NCI-H345 (cell line): Measurements from ENCODE around the gene TOX4.
"Not testable (repeated sequence)": the region's sequence is repeated elsewhere in the genome, so short reads cannot be mapped to it uniquely, and the experiment has no call there.

ENCODE experiments used
- DNase-seq: peaks from one replicate; lab custom pipeline; 2025; lab: John Stamatoyannopoulos, UW

TOX4 gene

DNA sequence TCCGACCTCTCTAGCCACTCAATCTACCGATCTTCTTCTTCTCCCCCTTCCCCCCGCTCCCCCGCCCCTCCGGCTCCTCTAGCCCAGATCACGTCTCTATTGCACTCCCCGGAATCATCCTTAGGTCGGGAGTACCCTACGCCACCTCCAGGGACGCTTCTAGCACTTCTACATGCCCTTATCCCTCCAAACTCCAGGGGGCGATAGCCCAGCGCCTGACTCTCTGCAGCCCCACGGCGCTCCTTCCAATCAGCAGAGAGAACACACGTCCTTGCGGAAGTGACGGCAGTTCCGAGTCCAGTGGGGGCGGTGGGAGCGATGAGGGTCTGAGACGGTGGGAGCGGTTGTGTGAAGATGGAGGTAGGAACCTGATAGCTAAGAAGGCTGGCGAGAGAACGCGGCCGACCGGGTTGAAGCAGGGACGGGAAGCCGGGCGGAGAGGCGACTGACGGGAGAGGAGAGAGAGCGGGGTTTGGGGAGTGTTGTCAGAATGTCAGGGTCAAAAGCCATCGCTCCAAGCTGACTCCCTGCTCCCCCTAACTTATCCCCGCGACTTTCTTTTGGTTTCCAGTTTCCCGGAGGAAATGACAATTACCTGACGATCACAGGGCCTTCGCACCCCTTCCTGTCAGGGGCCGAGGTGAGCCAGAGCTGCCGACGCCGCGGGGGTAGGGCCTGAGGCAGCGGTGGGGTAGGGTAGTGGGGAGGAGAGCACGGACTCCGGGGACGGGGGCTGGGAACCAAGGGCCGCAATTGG lies at the start of gene TOX4, which contains the start of gene RAB2B:
Gene TOX4, plus strand, starts transcription at position 271 of the 757 bp plus-strand sequence. Its CDS starts 84 bp downstream, at position 355.
Gene RAB2B, minus strand, starts transcription at position 35 of the 757 bp plus-strand sequence. CDS start 87 bp downstream, outside the sequence.
- DNase-seq: peak; percentile 99

DNA sequence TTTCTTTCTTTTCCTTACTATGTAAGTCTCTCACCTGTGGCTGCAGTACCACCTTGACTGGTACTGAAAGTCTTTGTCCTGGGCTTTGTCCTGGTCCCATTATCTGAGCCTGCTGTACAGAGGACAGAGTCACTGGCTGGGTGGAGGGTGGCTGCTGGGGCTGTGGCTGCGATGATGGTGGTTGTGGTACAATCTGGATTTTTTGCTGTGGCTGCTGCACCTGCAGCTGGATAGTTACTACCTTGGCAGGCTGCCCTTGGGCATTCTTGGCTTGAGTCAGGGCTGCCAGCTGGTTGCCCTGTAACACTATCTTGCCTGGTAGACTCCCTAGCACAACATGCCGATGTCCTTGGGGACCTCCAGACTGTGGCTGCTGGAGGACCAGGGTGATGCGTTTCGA lies 48.1 kb upstream of the TOX4 start:
- no peak for DNase-seq

GRCh38 chr14:21431126-21431525 lies 45.9 kb upstream of the TOX4 start:
- no peak for DNase-seq

- DNase-seq: no peak
Measured at GRCh38 chr14:21436567-21437062, 40.4 kb upstream of the TOX4 start.

GRCh38 chr14:21437063-21437901 lies 39.7 kb upstream of the TOX4 start:
- DNase-seq: peak; percentile 99

DNA sequence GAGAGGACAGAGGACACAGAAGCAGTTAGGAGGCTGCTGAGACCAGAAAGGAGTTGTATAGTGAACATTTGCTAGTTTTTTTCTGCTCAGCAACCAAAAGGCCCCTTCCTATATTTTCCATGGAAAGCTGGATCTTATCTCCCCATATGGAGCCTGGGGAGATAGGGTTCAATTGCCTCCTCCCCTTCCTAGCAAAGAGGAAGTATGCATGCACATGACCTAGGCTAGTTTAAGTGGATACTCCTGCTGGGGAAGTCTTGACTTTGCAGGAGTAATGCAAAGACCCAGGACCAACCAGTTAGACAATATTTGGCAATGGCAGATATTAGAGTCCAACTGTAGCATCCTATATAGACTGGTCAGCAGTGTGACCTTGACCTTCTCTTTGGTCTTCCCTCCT lies 36.1 kb upstream of the TOX4 start:
- no peak for DNase-seq

GRCh38 chr14:21442657-21443056 lies 34.3 kb upstream of the TOX4 start:
- not testable (repeated sequence) for DNase-seq

DNA sequence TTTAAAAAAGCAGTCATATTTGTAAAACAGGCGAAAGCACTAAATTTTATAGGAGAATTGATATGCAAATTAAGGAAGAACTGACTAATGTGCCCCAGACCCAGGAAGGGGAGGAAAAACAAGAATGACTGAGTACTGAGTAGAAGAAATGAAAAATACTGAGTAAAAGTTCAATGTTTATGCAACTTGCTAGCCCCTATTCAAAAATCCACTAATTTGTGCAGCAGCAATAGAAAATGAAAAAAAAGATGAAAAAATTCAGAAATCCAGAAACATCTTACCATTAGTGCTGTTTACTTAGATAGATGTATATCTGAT lies 27.1 kb upstream of the TOX4 start:
- no peak for DNase-seq

GRCh38 chr14:21454843-21455544 lies 22.0 kb upstream of the TOX4 start:
- DNase-seq: no peak

DNA sequence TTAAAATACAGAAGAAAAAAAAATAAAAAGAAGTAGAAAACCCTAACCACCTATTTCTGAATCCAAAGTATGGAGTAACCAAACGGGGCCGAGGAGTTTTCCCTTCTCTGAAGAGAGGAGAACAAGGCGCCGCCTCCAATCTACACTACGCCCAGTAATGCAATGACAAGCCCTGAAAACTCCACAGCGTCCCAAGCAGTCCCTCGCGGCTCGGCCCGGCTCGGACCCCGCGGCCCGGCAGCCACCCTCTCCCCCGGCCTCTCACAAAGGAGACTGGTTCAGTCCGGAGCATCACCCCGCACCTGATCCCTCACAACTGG lies 21.4 kb upstream of the TOX4 start:
- DNase-seq: no peak

DNA sequence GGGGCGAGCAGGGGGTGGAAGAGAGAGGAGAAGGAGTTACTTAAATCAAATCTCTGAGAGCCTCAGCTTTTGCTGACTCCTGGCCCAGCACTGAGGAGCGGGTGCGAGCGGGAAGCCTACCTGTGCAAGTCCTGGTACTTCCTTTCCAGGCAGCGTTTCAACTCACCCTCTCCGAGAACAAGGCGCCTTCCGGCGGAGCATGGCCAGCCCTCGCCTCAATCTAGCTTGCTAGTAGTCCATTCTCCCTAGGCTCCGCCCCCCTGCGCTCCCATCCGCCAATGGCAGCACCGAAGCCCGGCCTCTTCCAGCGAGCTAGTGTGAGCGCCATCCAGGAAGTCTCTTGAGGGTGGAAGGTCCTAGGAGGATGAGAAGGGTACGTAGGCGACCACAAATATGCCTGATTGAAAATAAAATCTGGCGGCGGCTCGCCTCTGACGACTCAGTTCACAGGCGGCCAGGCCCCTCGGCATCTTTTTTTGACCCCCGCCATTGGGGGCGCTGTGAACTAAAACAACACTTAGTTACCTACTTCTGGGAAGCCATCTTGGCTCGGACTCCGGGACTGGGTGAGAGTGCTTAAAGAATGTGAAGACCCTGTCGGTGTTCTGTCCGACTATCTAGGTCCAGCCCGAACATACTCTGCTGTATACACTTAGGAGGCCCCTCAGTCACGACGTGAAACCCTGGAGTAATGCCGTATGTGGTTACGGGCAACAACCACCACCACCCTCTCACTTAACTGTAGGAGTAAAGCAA lies 20.9 kb upstream of the TOX4 start, which contains the start of gene CHD8:
Gene CHD8, minus strand, starts transcription at position 212 of the 756 bp plus-strand sequence. CDS start 24,480 bp downstream, outside the sequence.
- peak; percentile 100 for DNase-seq

GRCh38 chr14:21467616-21468015 lies 9.4 kb upstream of the TOX4 start:
- DNase-seq: no peak

GRCh38 chr14:21475767-21476522 lies 1.1 kb upstream of the TOX4 start:
- no peak for DNase-seq

DNA sequence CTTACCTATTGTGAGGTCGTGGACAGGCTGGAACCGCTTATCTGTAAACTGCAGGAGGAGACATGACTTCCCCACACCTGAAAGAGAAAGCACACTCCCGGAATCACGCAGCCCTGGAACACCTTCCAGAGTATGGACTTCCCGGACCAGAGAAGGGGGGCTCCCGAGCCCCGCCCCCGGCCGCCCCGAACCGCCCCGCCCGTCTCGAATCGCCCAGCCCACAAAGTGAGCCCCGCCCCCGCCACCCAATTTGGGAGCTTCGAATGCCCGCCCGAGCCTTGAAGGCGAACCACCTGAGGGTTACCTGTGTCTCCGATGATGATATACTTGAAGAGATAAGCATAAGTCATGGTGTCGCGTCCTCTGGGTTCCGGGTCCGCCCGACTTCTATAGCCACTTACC lies 471 bp upstream of the TOX4 start:
- DNase-seq: peak; percentile 92

GRCh38 chr14:21486640-21487087 lies 9.7 kb downstream of the TOX4 start:
- no peak for DNase-seq

DNA sequence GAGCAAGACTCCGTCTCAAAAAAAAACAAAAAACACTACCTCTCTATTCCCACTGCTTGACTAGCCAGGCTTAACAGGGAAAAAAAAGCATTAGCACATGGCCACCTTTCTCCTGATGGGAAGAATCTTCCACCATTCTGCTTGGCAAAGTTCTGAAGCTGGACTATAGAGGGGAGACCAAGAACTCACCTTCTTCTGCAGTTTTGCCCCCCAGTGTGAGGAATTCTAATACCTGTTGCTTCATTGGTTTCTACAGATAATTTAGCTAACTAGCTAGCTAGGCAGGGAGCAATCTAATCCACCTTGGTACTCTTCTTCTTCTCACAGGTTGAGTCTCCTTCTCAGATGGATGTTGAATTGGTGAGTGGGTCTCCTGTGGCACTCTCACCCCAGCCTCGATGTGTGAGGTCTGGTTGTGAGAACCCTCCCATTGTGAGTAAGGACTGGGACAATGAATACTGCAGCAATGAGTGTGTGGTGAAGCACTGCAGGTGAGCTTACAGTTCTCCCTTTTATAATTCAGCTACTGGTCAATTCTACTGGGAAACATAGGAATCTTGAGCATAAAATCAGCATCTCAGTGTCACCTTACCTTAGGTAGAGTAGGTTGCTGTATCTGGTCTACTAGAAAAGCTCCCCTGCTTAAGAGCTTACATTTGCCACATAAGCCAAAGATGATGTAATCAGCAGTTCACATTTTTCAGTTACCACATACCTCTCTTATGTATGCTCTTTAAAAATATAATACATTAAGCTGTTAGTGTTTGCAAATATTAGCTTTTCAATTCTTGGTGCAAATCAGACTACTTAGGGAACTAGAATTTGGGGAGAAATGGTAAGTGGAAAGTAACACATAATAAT lies 18.1 kb downstream of the TOX4 start:
- DNase-seq: no peak

- DNase-seq: no peak
Measured at GRCh38 chr14:21496453-21496852, 19.5 kb downstream of the TOX4 start.

- peak; percentile 62 for DNase-seq
Measured at GRCh38 chr14:21498540-21499526, 21.8 kb downstream of the TOX4 start.

DNA sequence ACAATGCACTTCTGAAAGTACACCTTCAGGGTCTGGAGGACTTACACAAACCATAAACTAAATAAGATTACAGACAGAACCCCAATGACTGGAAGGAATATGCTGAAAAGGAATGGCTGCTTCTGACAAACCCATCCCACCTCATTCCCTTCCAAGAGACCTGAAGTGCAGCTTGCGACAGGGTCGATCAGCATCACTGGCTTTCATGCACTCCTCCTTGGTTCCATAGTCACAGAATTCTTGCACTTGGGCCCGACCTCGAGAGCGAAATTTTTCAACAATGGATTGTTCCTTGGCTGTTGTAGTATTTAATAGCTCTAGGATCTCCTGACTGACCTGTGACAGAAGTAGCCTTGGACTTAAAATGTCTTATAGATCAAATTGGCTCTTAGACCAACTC lies 24.6 kb downstream of the TOX4 start:
- no peak for DNase-seq
